ENCODE results near the gene OLFML2B. TPM values are rescaled to one million over a fixed set of nuclear protein-coding genes. Genes with fewer than 3 reads are reported as not detected.
"Not testable (repeated sequence)": the region's sequence is repeated elsewhere in the genome, so short reads cannot be mapped to it uniquely, and the experiment has no call there.

The OLFML2B gene
- polyA plus RNA-seq (2012; ENCODE audit: insufficient read depth, insufficient read length): 1.4 TPM

GRCh38 chr1:162023547-162024501 lies at the start of gene OLFML2B:
OLFML2B (minus strand) TSS chr1:162023869; CDS start chr1:162023430, 439 bp downstream.
- H3K4me3 ChIP-seq (ENCODE audit: low read length): peak within 1 kb of the TSS; percentile 78
- DNase-seq (ENCODE audit: low read depth, low spot score): no peak

- H3K4me3 ChIP-seq (ENCODE audit: low read length): no peak overlapping the region
- DNase-seq (ENCODE audit: low read depth, low spot score): no peak
Measured at GRCh38 chr1:162072740-162073139, 49.1 kb upstream of the OLFML2B start.

- DNase-seq (ENCODE audit: low read depth, low spot score): no peak
- H3K4me3 ChIP-seq (ENCODE audit: low read length): no peak overlapping the region
Measured at GRCh38 chr1:162070825-162071224, 47.2 kb upstream of the OLFML2B start.

- DNase-seq (ENCODE audit: low read depth, low spot score): no peak
- peak overlapping the region; percentile 47 for H3K4me3 ChIP-seq (ENCODE audit: low read length)
Measured at GRCh38 chr1:162070094-162070748, 46.6 kb upstream of the OLFML2B start.

- peak; percentile 37 for DNase-seq (ENCODE audit: low read depth, low spot score)
- H3K4me3 ChIP-seq (ENCODE audit: low read length): peak within 1 kb of the TSS; percentile 49
Measured at GRCh38 chr1:162069334-162070093, 45.8 kb upstream of the OLFML2B start, which contains the start of gene NOS1AP. NOS1AP (plus strand) TSS chr1:162069691; CDS start chr1:162070178, 487 bp downstream.

- no peak overlapping the region for H3K4me3 ChIP-seq (ENCODE audit: low read length)
- DNase-seq (ENCODE audit: low read depth, low spot score): no peak
Measured at GRCh38 chr1:162068301-162068700, 44.6 kb upstream of the OLFML2B start.

GRCh38 chr1:162067466-162067865 lies 43.8 kb upstream of the OLFML2B start:
- no peak for DNase-seq (ENCODE audit: low read depth, low spot score)
- H3K4me3 ChIP-seq (ENCODE audit: low read length): no peak overlapping the region

GRCh38 chr1:162066836-162067235 lies 43.2 kb upstream of the OLFML2B start:
- DNase-seq (ENCODE audit: low read depth, low spot score); H3K4me3 ChIP-seq (ENCODE audit: low read length): not testable (repeated sequence)

GRCh38 chr1:162065016-162065415 lies 41.3 kb upstream of the OLFML2B start:
- H3K4me3 ChIP-seq (ENCODE audit: low read length): no peak overlapping the region
- DNase-seq (ENCODE audit: low read depth, low spot score): no peak

GRCh38 chr1:162062542-162063015 lies 38.9 kb upstream of the OLFML2B start:
- no peak overlapping the region for H3K4me3 ChIP-seq (ENCODE audit: low read length)
- DNase-seq (ENCODE audit: low read depth, low spot score): no peak

- DNase-seq (ENCODE audit: low read depth, low spot score): no peak
- no peak overlapping the region for H3K4me3 ChIP-seq (ENCODE audit: low read length)
Measured at GRCh38 chr1:162060314-162060713, 36.6 kb upstream of the OLFML2B start.

GRCh38 chr1:162059721-162060120 lies 36.1 kb upstream of the OLFML2B start:
- H3K4me3 ChIP-seq (ENCODE audit: low read length): no peak overlapping the region
- no peak for DNase-seq (ENCODE audit: low read depth, low spot score)

GRCh38 chr1:162056579-162056978 lies 32.9 kb upstream of the OLFML2B start:
- no peak for DNase-seq (ENCODE audit: low read depth, low spot score)
- H3K4me3 ChIP-seq (ENCODE audit: low read length): no peak overlapping the region

GRCh38 chr1:162056043-162056442 lies 32.4 kb upstream of the OLFML2B start:
- no peak for DNase-seq (ENCODE audit: low read depth, low spot score)
- H3K4me3 ChIP-seq (ENCODE audit: low read length): no peak overlapping the region

GRCh38 chr1:162055062-162055461 lies 31.4 kb upstream of the OLFML2B start:
- H3K4me3 ChIP-seq (ENCODE audit: low read length): no peak overlapping the region
- DNase-seq (ENCODE audit: low read depth, low spot score): no peak

GRCh38 chr1:162053949-162054348 lies 30.3 kb upstream of the OLFML2B start:
- not testable (repeated sequence) for H3K4me3 ChIP-seq (ENCODE audit: low read length); DNase-seq (ENCODE audit: low read depth, low spot score)

- no peak overlapping the region for H3K4me3 ChIP-seq (ENCODE audit: low read length)
- no peak for DNase-seq (ENCODE audit: low read depth, low spot score)
Measured at GRCh38 chr1:162046921-162047320, 23.3 kb upstream of the OLFML2B start.

- H3K4me3 ChIP-seq (ENCODE audit: low read length): no peak overlapping the region
Measured at GRCh38 chr1:162042361-162042760, 18.7 kb upstream of the OLFML2B start.

GRCh38 chr1:162040657-162041056 lies 17.0 kb upstream of the OLFML2B start:
- peak; percentile 65 for DNase-seq (ENCODE audit: low read depth, low spot score)
- no peak overlapping the region for H3K4me3 ChIP-seq (ENCODE audit: low read length)

More at GRCh38 chr1:162042361-162042760, 18.7 kb upstream of the OLFML2B start:
- DNase-seq (ENCODE audit: low read depth, low spot score): no peak
